Ishikawa (cell line): Measurements from ENCODE around the gene SH3PXD2A.

Source experiments
- CREB1 ChIP-seq: IDR thresholded peaks from 2 replicates; pipeline ENCODE4 v1.6.1; 2012; ENCODE audit warnings: low read depth
- EGR1 ChIP-seq: IDR thresholded peaks from 2 replicates; pipeline ENCODE4 v1.6.1; 2012
- REST ChIP-seq: IDR thresholded peaks from 2 replicates; pipeline ENCODE4 v1.6.1; 2012; ENCODE audit warnings: low read depth, mild to moderate bottlenecking
- TAF1 ChIP-seq: IDR thresholded peaks from 2 replicates; pipeline ENCODE4 v1.6.1; 2012; ENCODE audit warnings: low read depth, mild to moderate bottlenecking
- TF ChIP-seq, protein P1 (sequence below): IDR thresholded peaks from 2 replicates; pipeline ENCODE4 v1.6.1; 2012

GRCh38 chr10:103718247-103718620 is 137.1 kb downstream of the SH3PXD2A start:
- TF ChIP-seq, protein P1, sequence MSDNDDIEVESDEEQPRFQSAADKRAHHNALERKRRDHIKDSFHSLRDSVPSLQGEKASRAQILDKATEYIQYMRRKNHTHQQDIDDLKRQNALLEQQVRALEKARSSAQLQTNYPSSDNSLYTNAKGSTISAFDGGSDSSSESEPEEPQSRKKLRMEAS: no peak
- TF ChIP-seq REST (no peak), TAF1 (no peak), CREB1 (no peak), EGR1 (no peak)
